GM13976 (cell line): ENCODE data around the gene BECN2.

ENCODE experiments used
- DNase-seq: peaks from one replicate; pipeline ENCODE4 v3.0.0; 2012; ENCODE audit warnings: low spot score
- CTCF ChIP-seq: IDR thresholded peaks from 2 replicates; pipeline ENCODE4 v1.5.1; 2012; ENCODE audit warnings: borderline replicate concordance, mild to moderate bottlenecking; ENCODE audit not compliant: insufficient read depth; ENCODE audit errors: extremely low read depth, missing control alignments, control extremely low read depth
- in situ Hi-C: fragments of 300-500 bp; cut with MboI; formaldehyde crosslinking; loops from one replicate; pipeline ENCODE4 v1.12.0; 2022; ENCODE audit warnings: low sequenced_read_pairs, mixed read lengths, inconsistent platforms; ENCODE audit not compliant: unreplicated experiment

BECN2 gene

DNA sequence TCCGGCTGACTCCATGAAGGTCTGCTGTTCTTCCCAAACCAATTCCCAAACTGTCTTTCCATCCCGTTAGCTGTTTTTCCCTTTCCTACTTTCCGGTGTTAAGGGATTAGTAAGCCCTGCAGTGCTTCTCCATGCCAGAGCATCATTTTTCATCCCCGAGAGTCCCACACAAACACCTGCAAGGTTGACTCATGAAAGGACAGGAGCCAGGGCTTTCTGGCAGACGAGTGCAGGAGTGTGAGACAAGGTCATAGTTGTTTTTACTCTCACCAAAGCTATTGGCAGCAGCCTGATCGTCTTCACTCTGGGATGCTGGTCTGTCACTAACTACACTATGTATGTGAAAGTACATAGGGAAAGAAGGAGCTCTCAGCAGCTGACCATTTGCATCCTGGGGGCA lies 10.2 kb upstream of the BECN2 start:
- TF ChIP-seq CTCF = no peak
- in situ Hi-C loops = no loop called here
- no peak for DNase-seq

- DNase-seq = no peak
- in situ Hi-C loops = no loop called here
- TF ChIP-seq CTCF = no peak
Observed at GRCh38 chr1:241950390-241950789, 7.2 kb upstream of the BECN2 start.

- TF ChIP-seq CTCF = no peak
- in situ Hi-C loops = no loop called here
- no peak for DNase-seq
Observed at GRCh38 chr1:241962153-241962552, 4.6 kb downstream of the BECN2 start.

DNA sequence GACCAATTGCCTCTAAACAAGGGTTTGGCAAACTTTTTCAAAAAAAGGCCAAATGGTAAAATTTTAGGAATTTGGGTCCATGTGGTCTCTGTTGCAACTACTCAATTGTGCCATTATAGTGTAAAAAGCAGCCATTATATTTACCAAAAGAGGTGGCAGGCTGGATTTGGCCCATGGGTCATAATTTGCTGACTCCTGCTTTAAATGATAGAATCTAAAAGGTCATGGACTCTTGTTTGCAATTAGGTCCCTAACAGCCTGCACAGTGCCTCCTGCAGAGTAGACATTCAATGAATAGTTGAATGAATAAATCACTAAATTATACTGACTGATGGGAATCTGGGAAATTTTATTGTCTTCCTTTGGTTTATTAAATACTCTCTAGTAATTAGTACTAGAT lies 6.2 kb downstream of the BECN2 start:
- no peak for DNase-seq
- in situ Hi-C loops = no loop called here
- TF ChIP-seq CTCF = no peak

DNA sequence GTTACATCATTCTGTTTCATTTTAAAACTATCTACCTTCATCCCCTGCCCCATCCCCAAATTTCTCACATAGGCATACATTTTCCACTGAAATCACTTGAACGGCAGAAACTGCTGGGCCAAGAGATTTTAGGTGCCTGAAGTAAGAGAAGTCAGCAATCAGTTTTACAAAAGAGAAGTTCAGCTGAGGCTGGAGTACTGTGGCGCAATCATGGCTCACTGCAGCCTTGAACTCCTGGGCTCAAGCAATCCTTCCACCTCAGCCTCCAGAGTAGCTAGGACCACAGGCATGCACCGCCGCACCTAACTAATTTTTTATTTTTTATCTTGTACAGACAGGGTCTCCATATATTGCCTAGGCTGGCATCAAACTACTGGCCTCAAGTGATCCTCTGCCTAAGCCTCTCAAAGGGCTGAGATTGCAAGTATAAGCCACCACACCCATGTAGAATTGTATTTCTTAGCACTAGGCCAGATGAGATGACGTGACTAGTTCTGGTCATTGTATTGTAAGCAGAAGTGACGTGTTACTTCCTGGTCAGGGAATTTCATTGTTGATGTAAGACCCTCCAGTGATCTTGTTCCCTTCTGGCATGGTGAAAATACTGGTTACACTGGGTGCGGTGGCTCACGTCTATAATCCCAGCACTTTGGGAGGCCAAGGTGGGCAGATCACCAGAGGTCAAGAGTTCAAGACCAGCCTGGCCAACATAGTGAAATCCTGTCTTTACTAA lies 7.1 kb downstream of the BECN2 start:
- TF ChIP-seq CTCF = no peak
- in situ Hi-C loops = no loop called here
- DNase-seq = no peak

DNA sequence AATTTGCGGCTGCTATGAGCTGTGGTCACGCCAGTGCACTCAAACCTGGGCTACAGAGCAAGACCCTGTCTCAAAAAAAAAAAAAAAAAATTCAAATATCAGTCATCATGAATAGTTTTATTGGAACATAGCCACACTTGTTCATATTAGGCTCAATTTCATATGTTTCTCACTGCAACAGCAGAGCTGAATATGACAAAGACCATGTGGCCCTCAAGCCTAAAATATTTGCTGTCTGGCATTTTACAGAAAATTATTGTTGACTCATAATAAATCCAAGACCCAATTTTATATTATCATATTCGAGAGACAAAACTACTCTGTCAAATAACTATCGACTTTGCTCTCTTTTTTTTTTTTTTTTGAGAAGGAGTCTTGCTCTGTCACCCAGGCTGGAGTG lies 11.0 kb downstream of the BECN2 start:
- no peak for DNase-seq
- TF ChIP-seq CTCF = no peak
- in situ Hi-C loops = no loop called here

- TF ChIP-seq CTCF = no peak
- in situ Hi-C loops = no loop called here
- no peak for DNase-seq
Observed at GRCh38 chr1:241972703-241973369, 15.3 kb downstream of the BECN2 start.
